Measurements from ENCODE around the gene TPM1.

GRCh38 chr15:63046917-63047760, 4.6 kb downstream of the TPM1 start:
- TF ChIP-seq, protein P1, sequence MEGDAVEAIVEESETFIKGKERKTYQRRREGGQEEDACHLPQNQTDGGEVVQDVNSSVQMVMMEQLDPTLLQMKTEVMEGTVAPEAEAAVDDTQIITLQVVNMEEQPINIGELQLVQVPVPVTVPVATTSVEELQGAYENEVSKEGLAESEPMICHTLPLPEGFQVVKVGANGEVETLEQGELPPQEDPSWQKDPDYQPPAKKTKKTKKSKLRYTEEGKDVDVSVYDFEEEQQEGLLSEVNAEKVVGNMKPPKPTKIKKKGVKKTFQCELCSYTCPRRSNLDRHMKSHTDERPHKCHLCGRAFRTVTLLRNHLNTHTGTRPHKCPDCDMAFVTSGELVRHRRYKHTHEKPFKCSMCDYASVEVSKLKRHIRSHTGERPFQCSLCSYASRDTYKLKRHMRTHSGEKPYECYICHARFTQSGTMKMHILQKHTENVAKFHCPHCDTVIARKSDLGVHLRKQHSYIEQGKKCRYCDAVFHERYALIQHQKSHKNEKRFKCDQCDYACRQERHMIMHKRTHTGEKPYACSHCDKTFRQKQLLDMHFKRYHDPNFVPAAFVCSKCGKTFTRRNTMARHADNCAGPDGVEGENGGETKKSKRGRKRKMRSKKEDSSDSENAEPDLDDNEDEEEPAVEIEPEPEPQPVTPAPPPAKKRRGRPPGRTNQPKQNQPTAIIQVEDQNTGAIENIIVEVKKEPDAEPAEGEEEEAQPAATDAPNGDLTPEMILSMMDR (IDR thresholded peaks at IDR 0.05): no peak
- TF ChIP-seq EZH2 (IDR thresholded peaks at IDR 0.05; ENCODE audit: borderline replicate concordance, insufficient read depth, low read depth, low read length, poor library complexity, severe bottlenecking): no peak

All from B cell (primary cell).